ENCODE measurements around the gene MYO1E. TPM values are rescaled to one million over a fixed set of nuclear protein-coding genes. Genes with fewer than 3 reads are reported as not detected.

Gene MYO1E
- total RNA-seq, 2 donors from 2014 or later = 47.8 to 65.6 TPM

GRCh38 chr15:59373215-59373614 lies 544 bp upstream of the MYO1E start:
- H3K4me1 Mint-ChIP-seq = peaks cover 13% of the 10 kb centered on the region
- 6 to 7% methylated on average over 3 to 4 of the region's 6 CpGs for WGBS, 2 experiments (ENCODE audit: insufficient coverage in 1 of 2, insufficient read length in 1 of 2)
- Histone ChIP-seq H3K9me3 (ENCODE audit: control insufficient read depth, low read length) (no peaks in the 10 kb centered on the region), H3K27me3 (ENCODE audit: control insufficient read depth, insufficient read depth, low read length, poor library complexity, severe bottlenecking) (peaks cover 3% of the 10 kb centered on the region), H3K9ac (ENCODE audit: extremely low read depth, low read length, poor library complexity, severe bottlenecking) (peak overlapping the region; percentile 89), H3K36me3 (ENCODE audit: control insufficient read depth, insufficient read depth, low read length) (no peaks in the 10 kb centered on the region), H3K4me3 (ENCODE audit: low read length) (peak overlapping the region; percentile 91), H3K27ac (ENCODE audit: low read depth, low read length) (no peak overlapping the region), H3K4me1 (ENCODE audit: control insufficient read depth, insufficient read depth, low read length) (no peaks in the 10 kb centered on the region)
- H3K4me3 Mint-ChIP-seq = peak overlapping the region; percentile 82
- peaks cover 17% of the 10 kb centered on the region for H3K27me3 Mint-ChIP-seq (ENCODE audit: insufficient read depth)
- DNase-seq = no peak
- peak overlapping the region; percentile 98 for H3K27ac Mint-ChIP-seq
- no peaks in the 10 kb centered on the region for H3K9me3 Mint-ChIP-seq
- no peak for TF ChIP-seq CTCF (conservative IDR thresholded peaks at IDR 0.05)
- no peaks in the 10 kb centered on the region for H3K36me3 Mint-ChIP-seq (ENCODE audit: low read depth)

- no peaks in the 10 kb centered on the region for H3K36me3 Mint-ChIP-seq (ENCODE audit: low read depth)
- Histone ChIP-seq H3K27ac (ENCODE audit: low read depth, low read length) (no peak overlapping the region), H3K4me1 (ENCODE audit: control insufficient read depth, insufficient read depth, low read length) (no peaks in the 10 kb centered on the region), H3K9ac (ENCODE audit: extremely low read depth, low read length, poor library complexity, severe bottlenecking) (peak overlapping the region; percentile 89), H3K4me3 (ENCODE audit: low read length) (peak overlapping the region; percentile 91), H3K9me3 (ENCODE audit: control insufficient read depth, low read length) (no peaks in the 10 kb centered on the region), H3K36me3 (ENCODE audit: control insufficient read depth, insufficient read depth, low read length) (no peaks in the 10 kb centered on the region), H3K27me3 (ENCODE audit: control insufficient read depth, insufficient read depth, low read length, poor library complexity, severe bottlenecking) (peaks cover 3% of the 10 kb centered on the region)
- 1 to 3% methylated on average over 13 to 93 of the region's 93 CpGs for WGBS, 2 experiments (ENCODE audit: insufficient coverage in 1 of 2, insufficient read length in 1 of 2)
- TF ChIP-seq CTCF (conservative IDR thresholded peaks at IDR 0.05) = no peak
- no peak overlapping the region for H3K27ac Mint-ChIP-seq
- peaks cover 16% of the 10 kb centered on the region for H3K4me1 Mint-ChIP-seq
- H3K27me3 Mint-ChIP-seq (ENCODE audit: insufficient read depth) = peaks cover 17% of the 10 kb centered on the region
- DNase-seq = peak; percentile 69
- H3K9me3 Mint-ChIP-seq = no peaks in the 10 kb centered on the region
- peak overlapping the region; percentile 82 for H3K4me3 Mint-ChIP-seq
These were observed 966 bp downstream of the MYO1E start for GRCh38 chr15:59371458-59372351.

- WGBS, 2 experiments (ENCODE audit: insufficient coverage in 1 of 2, insufficient read length in 1 of 2) = 81 to 98% methylated on average over 2 of the region's 2 CpGs
- no peak overlapping the region for H3K27ac ChIP-seq (ENCODE audit: low read depth, low read length)
These were observed 3.1 kb downstream of the MYO1E start for GRCh38 chr15:59369597-59369996.

More at GRCh38 chr15:59369597-59369996, 3.1 kb downstream of the MYO1E start:
- TF ChIP-seq CTCF (conservative IDR thresholded peaks at IDR 0.05) = no peak
- H3K36me3 Mint-ChIP-seq (ENCODE audit: low read depth) = no peaks in the 10 kb centered on the region
- H3K9me3 Mint-ChIP-seq = no peaks in the 10 kb centered on the region
- H3K9me3 ChIP-seq (ENCODE audit: control insufficient read depth, low read length) = no peaks in the 10 kb centered on the region
- H3K27me3 Mint-ChIP-seq (ENCODE audit: insufficient read depth) = peaks cover 17% of the 10 kb centered on the region
- no peak overlapping the region for H3K27ac Mint-ChIP-seq
- peaks cover 3% of the 10 kb centered on the region for H3K27me3 ChIP-seq (ENCODE audit: control insufficient read depth, insufficient read depth, low read length, poor library complexity, severe bottlenecking)
- H3K9ac ChIP-seq (ENCODE audit: extremely low read depth, low read length, poor library complexity, severe bottlenecking) = no peak overlapping the region
- DNase-seq = no peak
- no peaks in the 10 kb centered on the region for H3K4me1 ChIP-seq (ENCODE audit: control insufficient read depth, insufficient read depth, low read length)
- H3K4me3 ChIP-seq (ENCODE audit: low read length) = no peak overlapping the region
- H3K4me3 Mint-ChIP-seq = no peak overlapping the region
- peaks cover 16% of the 10 kb centered on the region for H3K4me1 Mint-ChIP-seq
- no peaks in the 10 kb centered on the region for H3K36me3 ChIP-seq (ENCODE audit: control insufficient read depth, insufficient read depth, low read length)
